IMR-90 (cell line): ENCODE measurements around the gene PLXNA3. TPM values are rescaled to one million over a fixed set of nuclear protein-coding genes. Genes with fewer than 3 reads are reported as not detected.

Experiments
- ATAC-seq: fragments of 200-7000 bp; cut with Tn5 transposase; 2 replicates; pipeline ENCODE4 v1.9.1; 2020; ENCODE audit warnings: low read depth, mild to moderate bottlenecking, moderate library complexity
- BruUV-seq: library from RNA; stranded (reverse); fragments of 400-500 nt; replicated peaks from 2 replicates; lab custom pipeline; 2021; lab: Mats Ljungman, UMichigan
- CTCF ChIA-PET: fragments of 300-600 bp; formaldehyde crosslinking; extraction: SDS; loops from one replicate; lab custom pipeline; 2021; ENCODE audit warnings: antibody characterized with exemption; lab: Yijun Ruan, JAX
- POLR2A ChIA-PET: fragments of 300-600 bp; sonication (Branson Sonifier 250); formaldehyde crosslinking; loops from one replicate; lab custom pipeline; 2022; ENCODE audit warnings: antibody characterized with exemption; ENCODE audit not compliant: unreplicated experiment; lab: Charles Lee
- DNase-seq: peaks from one replicate; pipeline ENCODE4 v3.0.0; 2013
- H2AFZ ChIP-seq: replicated peaks from 2 replicates; pipeline ENCODE3; 2013; ENCODE audit warnings: low read length, mild to moderate bottlenecking; ENCODE audit not compliant: poor library complexity
- H2AK5ac ChIP-seq: 2 replicates; pipeline ENCODE4 v1.6.1; 2013; ENCODE audit warnings: low read depth, low read length, inconsistent platforms
- H2AK9ac ChIP-seq: replicated peaks from 2 replicates; pipeline ENCODE3; 2013; ENCODE audit warnings: mild to moderate bottlenecking, low read depth, low read length, moderate library complexity; ENCODE audit not compliant: poor library complexity
- H2BK120ac ChIP-seq: 2 replicates; pipeline ENCODE4 v1.6.1; 2013; ENCODE audit warnings: low read depth, low read length, inconsistent platforms
- H2BK15ac ChIP-seq: 3 replicates; pipeline ENCODE4 v1.6.1; 2013; ENCODE audit warnings: low read depth, low read length, inconsistent platforms
- H2BK20ac ChIP-seq: 2 replicates; pipeline ENCODE4 v1.6.1; 2013; ENCODE audit warnings: low read depth, mild to moderate bottlenecking, inconsistent platforms, low read length, moderate library complexity
- H2BK5ac ChIP-seq: 2 replicates; pipeline ENCODE4 v1.6.1; 2013; ENCODE audit warnings: mild to moderate bottlenecking, low read depth, low read length, inconsistent platforms; ENCODE audit not compliant: poor library complexity, severe bottlenecking
- H3K14ac ChIP-seq: replicated peaks from 2 replicates; pipeline ENCODE4 v1.6.1; 2013; ENCODE audit warnings: low read depth, low read length, inconsistent platforms
- H3K18ac ChIP-seq: 2 replicates; pipeline ENCODE4 v1.6.1; 2013; ENCODE audit warnings: low read depth, low read length, control low read depth
- H3K23ac ChIP-seq: 2 replicates; pipeline ENCODE4 v1.6.1; 2013; ENCODE audit warnings: low read depth, low read length, inconsistent platforms
- H3K27ac ChIP-seq: 2 replicates; pipeline ENCODE4 v1.5.1; 2013; ENCODE audit warnings: mild to moderate bottlenecking, control low read depth, low read length; ENCODE audit not compliant: insufficient read depth
- H3K27me3 ChIP-seq: 2 replicates; pipeline ENCODE4 v1.6.1; 2013; ENCODE audit warnings: low read length; ENCODE audit not compliant: control insufficient read depth, insufficient read depth
- H3K36me3 ChIP-seq: 2 replicates; pipeline ENCODE4 v1.6.1; 2013; ENCODE audit warnings: low read length, mixed read lengths; ENCODE audit not compliant: control insufficient read depth, insufficient read depth
- H3K4ac ChIP-seq: 2 replicates; pipeline ENCODE4 v1.6.1; 2013; ENCODE audit warnings: low read depth, low read length, inconsistent platforms
- H3K4me1 ChIP-seq: 2 replicates; pipeline ENCODE4 v1.6.1; 2013; ENCODE audit warnings: low read length, mixed read lengths; ENCODE audit not compliant: control insufficient read depth, insufficient read depth
- H3K4me2 ChIP-seq: 2 replicates; pipeline ENCODE4 v1.6.1; 2013; ENCODE audit warnings: low read depth, mild to moderate bottlenecking, control low read depth, low read length, moderate library complexity
- H3K4me3 ChIP-seq: 2 replicates; pipeline ENCODE4 v1.5.1; 2013; ENCODE audit warnings: low read depth, mild to moderate bottlenecking, control low read depth, low read length, moderate library complexity; ENCODE audit not compliant: insufficient read depth
- H3K56ac ChIP-seq: 2 replicates; pipeline ENCODE4 v1.6.1; 2013; ENCODE audit warnings: low read length, inconsistent platforms; ENCODE audit not compliant: insufficient read depth; ENCODE audit errors: extremely low read depth
- H3K79me1 ChIP-seq, 2 experiments: 2 replicates each; pipeline ENCODE4 v1.6.1; 2013; ENCODE audit warnings: low read length in 2 of 2, inconsistent platforms in 1 of 2, low read depth in 1 of 2
- H3K9ac ChIP-seq: 2 replicates; pipeline ENCODE4 v1.6.1; 2013; ENCODE audit warnings: low read depth, low read length, control low read depth
- H3K9me1 ChIP-seq: 2 replicates; pipeline ENCODE4 v1.6.1; 2013; ENCODE audit warnings: low read length, inconsistent platforms; ENCODE audit not compliant: insufficient read depth
- H3K9me3 ChIP-seq: 2 replicates; pipeline ENCODE4 v1.6.1; 2013; ENCODE audit warnings: low read length; ENCODE audit not compliant: control insufficient read depth, insufficient read depth
- H4K20me1 ChIP-seq: 2 replicates; pipeline ENCODE4 v1.6.1; 2013; ENCODE audit warnings: low read length, inconsistent platforms; ENCODE audit not compliant: insufficient read depth
- H4K5ac ChIP-seq: 2 replicates; pipeline ENCODE4 v1.6.1; 2013; ENCODE audit warnings: mild to moderate bottlenecking, low read depth, low read length, control low read depth
- H4K8ac ChIP-seq, 2 experiments: 2 replicates each; pipeline ENCODE4 v1.6.1; 2013; ENCODE audit warnings: low read depth in 2 of 2, low read length in 2 of 2, control low read depth in 1 of 2, inconsistent platforms in 1 of 2
- H4K91ac ChIP-seq: 2 replicates; pipeline ENCODE4 v1.6.1; 2013; ENCODE audit warnings: low read depth, low read length, inconsistent platforms; ENCODE audit not compliant: insufficient read depth
- BHLHE40 ChIP-seq: fragments of 150-350 bp; IDR thresholded peaks from 2 replicates; pipeline ENCODE4 v1.6.1; 2016; ENCODE audit warnings: mild to moderate bottlenecking, low read depth, low read length
- CEBPB ChIP-seq: IDR thresholded peaks from 2 replicates; pipeline ENCODE4 v1.6.1; 2012; ENCODE audit warnings: low read depth, low read length, improper control_type of control experiment
- CHD1 ChIP-seq: IDR thresholded peaks from 2 replicates; pipeline ENCODE4 v1.6.1; 2012; ENCODE audit warnings: low read depth, low read length, improper control_type of control experiment
- CTCF ChIP-seq: conservative IDR thresholded peaks from 2 replicates; pipeline ENCODE4 v1.5.1; 2012; ENCODE audit warnings: mild to moderate bottlenecking, low read depth, low read length, improper control_type of control experiment
- ELK1 ChIP-seq: fragments of 150-350 bp; IDR thresholded peaks from 2 replicates; pipeline ENCODE4 v1.6.1; 2016; ENCODE audit warnings: low read depth, mild to moderate bottlenecking, low read length, moderate library complexity, borderline replicate concordance
- FOS ChIP-seq: fragments of 150-350 bp; IDR thresholded peaks from 2 replicates; pipeline ENCODE4 v1.6.1; 2016; ENCODE audit warnings: low read depth, low read length
- MAFK ChIP-seq: IDR thresholded peaks from 2 replicates; pipeline ENCODE4 v1.6.1; 2012; ENCODE audit warnings: low read depth, low read length, improper control_type of control experiment
- MAZ ChIP-seq: IDR thresholded peaks from 2 replicates; pipeline ENCODE4 v1.6.1; 2012; ENCODE audit warnings: low read depth, mild to moderate bottlenecking, low read length, improper control_type of control experiment, moderate library complexity, borderline replicate concordance
- MXI1 ChIP-seq: IDR thresholded peaks from 2 replicates; pipeline ENCODE4 v1.6.1; 2012; ENCODE audit warnings: low read depth, mild to moderate bottlenecking, low read length, moderate library complexity, borderline replicate concordance
- NFE2L2 ChIP-seq: fragments of 150-350 bp; IDR thresholded peaks from 2 replicates; pipeline ENCODE4 v1.6.1; 2016; ENCODE audit warnings: low read depth, mild to moderate bottlenecking, low read length
- POLR2A ChIP-seq: IDR thresholded peaks from 2 replicates; pipeline ENCODE4 v1.6.1; 2012; ENCODE audit warnings: mild to moderate bottlenecking, low read depth, low read length
- RAD21 ChIP-seq: IDR thresholded peaks from 2 replicates; pipeline ENCODE4 v1.6.1; 2012; ENCODE audit warnings: low read length, improper control_type of control experiment
- RCOR1 ChIP-seq: IDR thresholded peaks from 2 replicates; pipeline ENCODE4 v1.6.1; 2012; ENCODE audit warnings: mild to moderate bottlenecking, low read length, improper control_type of control experiment; ENCODE audit not compliant: insufficient replicate concordance
- RFX5 ChIP-seq: IDR thresholded peaks from 2 replicates; pipeline ENCODE4 v1.8.0; 2012; ENCODE audit warnings: low read depth, mild to moderate bottlenecking, low read length, moderate library complexity
- SMC3 ChIP-seq: fragments of 150-350 bp; IDR thresholded peaks from 2 replicates; pipeline ENCODE4 v1.6.1; 2016; ENCODE audit warnings: low read depth, mild to moderate bottlenecking, antibody characterized with exemption, low read length, moderate library complexity
- USF2 ChIP-seq: fragments of 150-350 bp; IDR thresholded peaks from 2 replicates; pipeline ENCODE4 v1.6.1; 2017; ENCODE audit warnings: mild to moderate bottlenecking, antibody characterized with exemption, low read length, low read depth
- WGBS, 2 experiments: methylation state at CpG; one replicate each; pipeline versions ENCODE4 v1.1.5 to v1.1.7; 2013; ENCODE audit warnings: missing lambda C conversion rate in 2 of 2; ENCODE audit not compliant: insufficient read length in 1 of 2; ENCODE audit errors: extremely low coverage in 2 of 2; 5-methylcytosine and 5-hydroxymethylcytosine counted together
- dilution Hi-C: fragments of 300-500 bp; cut with HindIII; formaldehyde crosslinking; loops from one replicate; pipeline ENCODE4 v1.14.3; 2018; ENCODE audit warnings: low sequenced_read_pairs; ENCODE audit not compliant: unreplicated experiment
- in situ Hi-C: fragments of 300-500 bp; cut with MboI; formaldehyde crosslinking; loops from 3 replicates; pipeline ENCODE4 v1.14.3; 2019; ENCODE audit warnings: low sequenced_read_pairs, inconsistent platforms, mixed read lengths
- intact Hi-C: fragments of 100-400 bp; cut with micrococcal nuclease; formaldehyde crosslinking; loops from 2 replicates; pipeline ENCODE4 v1.10.0; 2022
- polyA plus RNA-seq, 3 experiments: library from polyadenylated mRNA; depleted of rRNA; stranded (reverse); fragments of >200 nt; gene quantifications; 2 replicates each; pipeline ENCODE4 v1.2.3, GENCODE V29; 2012; ENCODE audit warnings: low replicate concordance in 1 of 3
- total RNA-seq: library from RNA; depleted of rRNA; stranded (reverse); fragments of >200 nt; gene quantifications from 2 replicates; pipeline ENCODE4 v1.2.3, GENCODE V29; 2012

Gene PLXNA3
- total and polyA plus RNA-seq, 2 of the 4 experiments (the other 2 are of a cell fraction), result 4.3 to 111 TPM

GRCh38 chrX:154443479-154443910 lies 14.6 kb upstream of the PLXNA3 start:
- H3K36me3 ChIP-seq, result peaks cover 50% of the 10 kb centered on the region
- TF ChIP-seq ELK1 (no peak), MAZ (no peak), NFE2L2 (no peak), RAD21 (no peak), CEBPB (no peak), BHLHE40 (no peak), RFX5 (no peak), SMC3 (no peak), POLR2A (no peak), CHD1 (no peak), RCOR1 (no peak), FOS (no peak), MAFK (no peak), CTCF (no peak), MXI1 (no peak), USF2 (no peak)
- H3K18ac ChIP-seq, result peak overlapping the region; percentile 6; the same call in 1 of the 2 replicates
- peak overlapping the region; percentile 38 for H3K4me3 ChIP-seq
- no TSS peak for BruUV-seq
- no peak overlapping the region for H2BK120ac ChIP-seq
- H3K79me1 ChIP-seq, result peaks cover 0 to 27% of the 10 kb centered on the region in 2 experiments; a peak in 2 of 4 replicates
- H2BK5ac ChIP-seq, result peak overlapping the region; percentile 16
- H4K8ac ChIP-seq, result peak overlapping the region; percentile 52 to 66; a peak in 2 of 4 replicates
- DNase-seq (no peak), ATAC-seq (peak; percentile 27)
- no peaks in the 10 kb centered on the region for H3K9me1 ChIP-seq
- peak overlapping the region; percentile 91; the same call in 1 of the 2 replicates for H2AK5ac ChIP-seq
- H3K4me1 ChIP-seq, result peaks cover 8% of the 10 kb centered on the region; the same call in 1 of the 2 replicates
- peak overlapping the region; percentile 9 for H4K5ac ChIP-seq
- H4K20me1 ChIP-seq, result peaks cover 7% of the 10 kb centered on the region
- H2AFZ ChIP-seq, result peak overlapping the region; percentile 56
- H3K56ac ChIP-seq, result no peak overlapping the region
- no peak overlapping the region; the same call in 1 of the 2 replicates for H3K23ac ChIP-seq
- dilution Hi-C loops (no loop called here), intact Hi-C loops (no loop called here), in situ Hi-C loops (no loop called here)
- ChIA-PET POLR2A (no interaction called here), CTCF (no interaction called here)
- 36% methylated on average over 3 of the region's 10 CpGs; no CpG with 5 or more reads in 1 of the 2 experiments for WGBS, 2 experiments
- H2AK9ac ChIP-seq, result peak overlapping the region; percentile 97
- H3K14ac ChIP-seq, result 0 out of 2 replicates have a peak overlapping the region, but pooled peaks have one; percentile 45
- H4K91ac ChIP-seq, result peak overlapping the region; percentile 47; the same call in 1 of the 2 replicates
- peak overlapping the region; percentile 52 for H3K27ac ChIP-seq
- peak overlapping the region; percentile 45 for H3K9ac ChIP-seq
- H3K9me3 ChIP-seq, result no peaks in the 10 kb centered on the region; the same call in 1 of the 2 replicates
- H2BK15ac ChIP-seq, result no peak overlapping the region
- H3K4me2 ChIP-seq, result peak overlapping the region; percentile 65
- peak overlapping the region; percentile 40; the same call in 1 of the 2 replicates for H3K4ac ChIP-seq
- no peak overlapping the region for H2BK20ac ChIP-seq
- no peaks in the 10 kb centered on the region for H3K27me3 ChIP-seq
